Measurements from ENCODE around the gene GLUD2. TPM values are rescaled to one million over a fixed set of nuclear protein-coding genes. Genes with fewer than 3 reads are reported as not detected.
"Not testable (repeated sequence)": the region's sequence is repeated elsewhere in the genome, so short reads cannot be mapped to it uniquely, and the experiment has no call there.

The GLUD2 gene
- total and polyA plus RNA-seq, 2 donors: 1.5 to 3.3 TPM

DNA sequence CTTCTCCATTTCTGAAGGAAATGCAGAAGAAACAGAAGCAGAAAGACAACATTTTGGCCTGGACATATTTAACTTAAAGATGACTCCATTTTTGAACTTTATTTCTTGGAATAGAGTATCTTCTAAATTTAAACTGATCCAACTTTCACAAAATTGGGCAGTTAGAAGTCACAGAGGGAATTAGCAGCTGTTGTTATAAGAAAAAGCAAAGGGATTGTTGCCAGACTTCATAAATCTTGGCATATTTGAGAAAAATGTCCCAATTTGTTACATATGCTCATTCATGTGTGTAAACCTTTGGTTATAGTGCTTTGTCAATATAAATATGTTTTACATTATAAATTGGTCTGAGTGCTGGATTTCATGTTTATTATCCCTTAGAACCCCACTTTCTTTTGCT lies 3.4 kb downstream of the GLUD2 start:
- no peaks in the 10 kb centered on the region for H3K4me1 ChIP-seq (ENCODE audit: insufficient read depth)
- no peak overlapping the region for H3K27ac ChIP-seq (ENCODE audit: low read depth)
- H3K36me3 ChIP-seq (ENCODE audit: insufficient read depth): no peaks in the 10 kb centered on the region
- no peak overlapping the region for H3K4me3 ChIP-seq (ENCODE audit: low read depth, low read length)
- no peak for DNase-seq (ENCODE audit: extremely low spot score)

DNA sequence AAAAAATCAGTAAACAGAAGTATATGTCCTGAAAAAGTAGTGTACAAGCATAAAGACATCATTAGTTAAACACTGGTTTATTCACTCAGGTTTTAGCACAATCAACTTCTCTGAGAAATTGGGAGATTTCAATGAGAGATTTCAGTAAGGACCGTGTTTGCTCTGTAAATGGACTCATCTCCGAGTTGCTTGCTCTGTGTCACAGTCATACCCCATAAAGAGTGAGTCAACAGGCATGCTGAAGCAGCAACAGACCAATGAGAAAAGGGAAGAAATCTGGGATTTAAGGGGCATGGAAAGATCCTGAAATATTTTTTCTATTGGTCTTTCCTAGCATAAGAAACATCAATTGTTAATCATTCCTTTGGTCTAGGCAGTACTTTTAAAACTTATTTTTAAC lies 4.7 kb downstream of the GLUD2 start:
- WGBS: 74% methylated on average over 2 of the region's 2 CpGs
- H3K36me3 ChIP-seq (ENCODE audit: insufficient read depth): no peaks in the 10 kb centered on the region
- DNase-seq (ENCODE audit: extremely low spot score): no peak

DNA sequence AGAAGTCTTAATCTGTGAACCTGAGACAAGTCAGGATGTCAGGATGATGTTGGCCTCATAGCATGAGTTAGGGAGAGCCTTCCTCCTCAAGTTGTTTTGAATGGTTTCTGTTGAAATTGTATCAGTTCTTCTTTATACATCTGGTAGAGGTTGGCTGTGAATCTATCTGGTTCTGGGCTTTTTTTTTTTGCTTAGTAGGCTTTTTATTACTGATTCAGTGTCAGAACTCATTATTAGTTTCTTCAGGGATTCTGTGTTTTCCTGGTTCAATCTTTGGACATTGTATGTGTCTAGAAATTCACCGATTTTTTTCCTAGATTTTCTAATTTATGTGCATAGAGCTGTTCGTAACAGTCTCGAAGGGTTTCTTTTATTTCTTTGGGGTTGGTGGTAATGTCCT lies 14.9 kb downstream of the GLUD2 start:
- DNase-seq (ENCODE audit: extremely low spot score): no peak
- H3K4me3 ChIP-seq (ENCODE audit: low read depth, low read length): no peak overlapping the region
- no peak overlapping the region for H3K27ac ChIP-seq (ENCODE audit: low read depth)
- WGBS: 95% methylated on average over 3 of the region's 3 CpGs
- H3K36me3 ChIP-seq (ENCODE audit: insufficient read depth): no peaks in the 10 kb centered on the region
- no peaks in the 10 kb centered on the region for H3K4me1 ChIP-seq (ENCODE audit: insufficient read depth)

More for the DNA sequence above, 4.7 kb downstream of the GLUD2 start:
- Histone ChIP-seq H3K27ac (ENCODE audit: low read depth) (no peak overlapping the region), H3K4me3 (ENCODE audit: low read depth, low read length) (no peak overlapping the region), H3K4me1 (ENCODE audit: insufficient read depth) (no peaks in the 10 kb centered on the region)

DNA sequence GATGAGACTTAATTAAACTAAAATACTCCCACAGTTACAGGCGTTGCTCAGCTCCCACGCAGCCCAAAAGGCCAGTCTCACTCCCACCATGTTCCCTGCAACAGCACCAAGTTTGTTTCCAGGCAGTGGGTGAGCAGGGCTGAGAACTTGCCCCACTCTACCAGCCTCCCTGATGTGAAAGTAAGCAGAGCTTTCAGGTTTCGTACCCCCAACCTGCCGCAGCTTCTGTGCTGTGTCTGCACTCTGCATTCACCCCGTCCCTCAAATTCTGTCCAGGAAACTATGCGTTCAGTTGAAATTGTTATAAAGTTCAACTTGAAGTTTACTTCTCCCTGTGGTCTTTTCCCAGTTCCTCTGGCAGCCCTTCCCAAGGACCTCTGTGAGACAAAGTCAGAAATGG lies 17.2 kb downstream of the GLUD2 start:
- H3K27ac ChIP-seq (ENCODE audit: low read depth): no peak overlapping the region
- no peaks in the 10 kb centered on the region for H3K4me1 ChIP-seq (ENCODE audit: insufficient read depth)
- no peak for DNase-seq (ENCODE audit: extremely low spot score)
- 94% methylated on average over 6 of the region's 6 CpGs for WGBS
- H3K4me3 ChIP-seq (ENCODE audit: low read depth, low read length): no peak overlapping the region
- H3K36me3 ChIP-seq (ENCODE audit: insufficient read depth): no peaks in the 10 kb centered on the region

DNA sequence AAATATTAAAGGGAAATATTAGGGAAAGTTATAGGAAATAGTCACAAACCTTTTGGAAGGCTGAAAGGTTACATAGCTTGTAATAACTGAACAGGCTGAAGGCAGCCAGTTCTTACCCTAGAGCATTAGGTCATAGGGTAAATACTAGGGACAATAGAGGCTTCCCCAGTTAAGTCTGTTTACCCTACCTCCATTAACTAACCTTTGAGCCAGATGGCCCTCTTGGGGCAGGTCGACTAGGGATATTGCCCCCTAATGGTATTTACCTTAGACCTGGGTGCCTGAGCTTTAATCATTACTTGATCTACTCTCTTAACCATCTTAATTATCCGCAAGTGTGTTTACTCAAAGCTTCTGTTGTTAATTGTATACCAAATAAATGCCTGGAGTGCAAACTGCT lies 36.8 kb downstream of the GLUD2 start:
- H3K27ac ChIP-seq (ENCODE audit: low read depth); H3K4me3 ChIP-seq (ENCODE audit: low read depth, low read length); H3K4me1 ChIP-seq (ENCODE audit: insufficient read depth); DNase-seq (ENCODE audit: extremely low spot score); H3K36me3 ChIP-seq (ENCODE audit: insufficient read depth): not testable (repeated sequence)
- 44% methylated on average over 2 of the region's 2 CpGs for WGBS

DNA sequence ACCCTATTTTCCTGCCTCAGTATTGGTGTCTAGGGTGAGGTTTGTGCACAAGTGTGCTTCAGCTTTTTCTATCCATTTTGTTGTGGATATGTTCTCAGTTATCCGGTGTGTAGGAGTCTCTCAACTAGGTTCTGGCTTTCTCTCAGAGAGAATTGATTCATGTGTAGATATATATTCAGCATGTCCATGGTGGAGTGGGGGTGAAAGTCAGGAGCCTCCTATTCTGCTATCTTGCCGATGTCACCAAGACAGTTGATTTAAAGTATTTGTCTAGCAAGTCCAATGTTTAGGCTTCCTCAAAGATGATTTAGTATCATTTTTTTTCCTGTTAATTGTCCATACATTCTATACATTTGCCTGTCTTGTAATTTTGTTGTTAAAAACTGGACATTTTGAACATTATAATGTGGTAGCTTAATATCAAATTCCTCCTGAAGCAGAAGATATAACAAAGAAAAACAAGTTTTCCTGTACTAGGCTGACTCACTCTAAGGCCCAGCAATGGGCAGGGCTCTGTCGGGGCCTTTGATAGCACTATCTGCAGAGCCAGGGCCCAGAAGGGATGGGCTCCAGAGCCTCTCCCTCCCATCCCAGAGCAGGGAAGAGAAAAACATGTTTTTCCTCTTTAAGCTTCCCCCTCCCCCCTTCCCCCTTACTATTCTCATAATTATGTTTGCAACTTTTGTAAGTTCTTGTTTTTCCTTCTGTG lies 37.6 kb downstream of the GLUD2 start:
- no peaks in the 10 kb centered on the region for H3K4me1 ChIP-seq (ENCODE audit: insufficient read depth)
- WGBS: 81% methylated on average over 3 of the region's 3 CpGs
- H3K27ac ChIP-seq (ENCODE audit: low read depth): no peak overlapping the region
- no peak overlapping the region for H3K4me3 ChIP-seq (ENCODE audit: low read depth, low read length)
- DNase-seq (ENCODE audit: extremely low spot score): no peak
- no peaks in the 10 kb centered on the region for H3K36me3 ChIP-seq (ENCODE audit: insufficient read depth)

DNA sequence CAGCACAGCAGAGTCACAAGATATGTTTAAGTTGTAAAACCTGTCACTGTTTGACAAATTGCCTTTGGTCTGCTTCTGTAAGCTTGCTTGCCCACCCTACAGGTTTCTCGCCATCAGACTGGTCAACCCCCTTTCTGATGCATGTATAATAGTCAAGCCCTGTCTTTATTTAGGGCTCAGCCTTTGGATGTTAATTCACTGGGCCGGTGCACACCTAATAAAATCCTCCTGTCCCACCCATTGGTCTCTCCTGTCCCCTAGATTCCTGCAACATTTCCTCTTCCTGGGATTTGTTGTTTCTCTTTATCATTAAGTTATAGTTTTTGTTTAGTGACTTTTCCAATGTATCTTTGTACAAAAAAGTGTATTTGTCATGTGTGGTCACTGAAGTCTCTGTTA lies 38.2 kb downstream of the GLUD2 start:
- Histone ChIP-seq H3K4me3 (ENCODE audit: low read depth, low read length) (no peak overlapping the region), H3K36me3 (ENCODE audit: insufficient read depth) (no peaks in the 10 kb centered on the region), H3K27ac (ENCODE audit: low read depth) (no peak overlapping the region), H3K4me1 (ENCODE audit: insufficient read depth) (no peaks in the 10 kb centered on the region)
- 68% methylated on average over 2 of the region's 2 CpGs for WGBS
- DNase-seq (ENCODE audit: extremely low spot score): no peak

DNA sequence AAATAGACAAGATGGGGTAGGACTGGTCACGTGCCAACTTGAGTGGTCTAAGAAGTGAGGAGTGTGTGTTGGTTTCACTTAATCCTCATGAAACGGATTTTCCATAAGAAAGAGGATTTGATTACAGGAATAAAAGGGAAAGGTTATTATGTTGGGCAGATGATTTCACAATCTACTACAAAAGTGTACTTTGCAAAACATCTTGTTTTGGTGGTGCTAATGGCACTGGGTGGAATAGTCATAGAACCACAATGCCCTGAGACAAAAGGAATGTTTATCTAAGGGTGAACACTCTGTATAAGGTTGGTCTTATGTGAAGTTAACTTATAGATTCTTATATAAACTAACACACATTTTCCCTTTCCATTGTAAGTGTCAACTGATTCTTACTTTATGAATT lies 45.6 kb downstream of the GLUD2 start:
- no peak overlapping the region for H3K4me3 ChIP-seq (ENCODE audit: low read depth, low read length)
- 68% methylated on average over 2 of the region's 2 CpGs for WGBS
- no peak for DNase-seq (ENCODE audit: extremely low spot score)

More for the DNA sequence above, 45.6 kb downstream of the GLUD2 start:
- H3K4me1 ChIP-seq (ENCODE audit: insufficient read depth): no peaks in the 10 kb centered on the region
- no peak overlapping the region for H3K27ac ChIP-seq (ENCODE audit: low read depth)
- no peaks in the 10 kb centered on the region for H3K36me3 ChIP-seq (ENCODE audit: insufficient read depth)

Other genes with a start within 250 kb of the GLUD2 start
- not detected for gene CT47B1, start 171.7 kb upstream of the GLUD2 start, total RNA-seq
- gene CT47B1, start 171.7 kb upstream of the GLUD2 start, polyA plus RNA-seq: not detected
- not detected for gene CT47A11, start 110.5 kb upstream of the GLUD2 start, total RNA-seq
- not detected for gene CT47A11, start 110.5 kb upstream of the GLUD2 start, polyA plus RNA-seq
- not detected for gene CT47A10, start 105.6 kb upstream of the GLUD2 start, total RNA-seq
- gene CT47A10, start 105.6 kb upstream of the GLUD2 start, polyA plus RNA-seq: not detected
- not detected for gene CT47A9, start 100.7 kb upstream of the GLUD2 start, total RNA-seq
- gene CT47A9, start 100.7 kb upstream of the GLUD2 start, polyA plus RNA-seq: not detected
- not detected for gene CT47A8, start 95.9 kb upstream of the GLUD2 start, total RNA-seq
- not detected for gene CT47A8, start 95.9 kb upstream of the GLUD2 start, polyA plus RNA-seq
- not detected for gene CT47A7, start 91.0 kb upstream of the GLUD2 start, total RNA-seq
- not detected for gene CT47A7, start 91.0 kb upstream of the GLUD2 start, polyA plus RNA-seq
- gene CT47A6, start 86.1 kb upstream of the GLUD2 start, total RNA-seq: not detected
- gene CT47A6, start 86.1 kb upstream of the GLUD2 start, polyA plus RNA-seq: not detected
- gene CT47A5, start 81.3 kb upstream of the GLUD2 start, total RNA-seq: not detected
- gene CT47A5, start 81.3 kb upstream of the GLUD2 start, polyA plus RNA-seq: not detected
- not detected for gene CT47A4, start 76.4 kb upstream of the GLUD2 start, total RNA-seq
- not detected for gene CT47A4, start 76.4 kb upstream of the GLUD2 start, polyA plus RNA-seq
- gene CT47A3, start 71.5 kb upstream of the GLUD2 start, total RNA-seq: not detected
- not detected for gene CT47A3, start 71.5 kb upstream of the GLUD2 start, polyA plus RNA-seq
- gene CT47A2, start 66.7 kb upstream of the GLUD2 start, total RNA-seq: not detected
- not detected for gene CT47A2, start 66.7 kb upstream of the GLUD2 start, polyA plus RNA-seq
- not detected for gene CT47A1, start 61.9 kb upstream of the GLUD2 start, total RNA-seq
- not detected for gene CT47A1, start 61.9 kb upstream of the GLUD2 start, polyA plus RNA-seq